ENCODE measurements around the gene NCOA1.
"Not testable (repeated sequence)": the region's sequence is repeated elsewhere in the genome, so short reads cannot be mapped to it uniquely, and the experiment has no call there.

Gene NCOA1

DNA sequence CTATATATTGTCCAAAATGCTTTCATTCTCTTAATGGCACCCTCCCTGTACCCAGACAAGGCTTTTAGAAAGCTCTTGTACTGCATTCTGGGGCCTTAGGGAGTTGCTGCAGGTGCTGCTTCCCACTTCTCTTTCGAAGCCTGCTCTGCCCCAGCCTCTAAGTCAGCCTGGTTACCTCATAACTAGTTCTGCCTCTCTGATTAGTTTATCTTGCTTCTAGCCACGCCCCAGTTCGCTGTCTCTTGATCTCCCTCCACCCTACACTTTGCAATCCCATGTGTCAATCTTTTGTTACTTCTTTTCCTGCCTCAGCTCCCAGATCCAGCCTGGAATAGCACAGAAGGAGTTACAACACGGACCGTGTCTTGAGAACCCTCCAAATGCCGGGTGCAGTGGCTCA is 13.8 kb upstream of the NCOA1 start:
- DNase-seq: no peak

DNA sequence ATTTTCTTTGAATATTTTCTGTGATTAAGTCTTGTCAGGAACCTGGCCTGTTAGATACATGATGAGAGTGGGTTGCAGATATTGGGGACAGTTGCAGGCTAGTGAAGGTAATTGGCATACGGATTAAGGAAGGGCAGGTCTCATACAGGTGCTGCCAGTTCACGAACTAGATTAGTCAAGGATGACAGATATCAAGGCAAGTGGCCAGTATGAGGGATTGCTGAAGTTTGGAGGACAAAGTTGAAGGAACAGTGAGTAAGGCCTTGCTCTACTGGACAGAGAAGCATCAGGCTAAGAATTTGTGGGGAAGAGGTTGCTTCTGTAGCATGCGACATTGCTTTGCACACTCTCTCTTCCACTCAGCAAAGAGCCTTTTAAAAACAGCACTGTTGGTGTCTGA is 12.8 kb upstream of the NCOA1 start:
- DNase-seq: no peak

DNA sequence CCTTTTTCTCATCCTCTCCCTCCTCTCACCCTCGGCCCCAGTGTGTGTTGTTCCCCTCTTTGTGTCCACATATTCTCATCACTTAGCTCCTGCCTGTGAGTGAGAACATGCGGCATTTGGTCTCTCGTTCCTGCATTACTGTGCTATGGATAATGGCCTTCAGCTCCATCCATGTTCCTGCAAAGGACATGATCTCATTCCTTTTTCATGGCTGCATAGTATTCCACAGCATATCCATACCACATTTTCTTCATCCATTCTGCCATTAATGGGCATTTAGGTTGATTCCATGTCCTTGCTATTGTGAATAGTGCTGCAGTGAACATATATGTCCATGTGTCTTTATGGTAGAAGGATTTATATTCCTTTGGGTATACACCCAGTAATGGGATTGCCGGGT is 10.8 kb upstream of the NCOA1 start:
- DNase-seq: no peak

DNA sequence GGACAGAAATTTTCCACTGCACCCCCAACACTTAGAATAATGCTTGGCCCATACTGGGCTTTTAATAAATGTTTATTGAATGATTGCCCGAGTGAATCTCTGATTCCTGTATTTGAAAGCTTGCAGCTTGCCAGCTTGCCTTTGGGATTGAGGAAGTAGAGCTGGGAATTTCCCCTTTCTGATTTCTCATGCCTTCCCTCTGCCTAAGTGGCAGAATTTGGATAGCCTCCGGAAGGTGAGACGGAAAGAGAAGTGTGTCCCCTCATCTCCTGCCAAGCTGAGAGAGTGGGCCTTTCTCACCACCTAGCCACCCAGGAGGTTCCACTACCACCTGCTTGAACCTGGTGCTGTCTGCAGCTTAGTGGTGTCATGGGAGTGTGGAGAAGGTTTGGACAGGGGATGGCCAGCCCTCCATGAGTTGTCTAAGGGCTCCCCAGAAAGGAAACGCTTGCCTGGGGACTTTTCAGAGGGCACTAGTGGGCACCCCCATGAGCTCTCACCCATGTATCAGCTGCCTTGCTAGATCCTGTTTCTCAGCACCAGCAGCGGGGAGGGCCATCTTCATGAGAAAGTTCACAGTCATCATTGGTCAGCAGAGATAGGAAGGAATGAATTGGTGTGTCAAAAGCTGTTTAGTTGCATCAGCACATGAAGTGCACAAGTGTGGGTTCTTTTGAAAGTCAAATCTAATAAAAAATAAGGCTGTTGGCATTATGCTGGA is 8.6 kb upstream of the NCOA1 start:
- DNase-seq: no peak

DNA sequence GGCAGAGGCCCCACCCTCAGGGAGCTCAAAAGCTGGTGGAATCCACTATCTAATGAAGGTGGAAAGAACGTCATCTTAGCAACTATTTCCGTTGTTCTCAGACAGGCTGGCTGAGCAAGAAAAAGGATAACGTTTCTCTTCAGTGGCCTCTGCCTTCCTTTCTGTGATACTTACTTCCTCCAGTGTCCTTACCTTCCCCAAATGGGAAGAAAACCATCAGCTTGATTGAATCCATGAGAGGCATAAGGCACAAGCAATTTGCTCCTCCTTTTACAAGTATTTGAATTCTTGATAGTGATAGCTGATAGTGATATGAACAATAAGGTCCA is 8.1 kb upstream of the NCOA1 start:
- DNase-seq: no peak

DNA sequence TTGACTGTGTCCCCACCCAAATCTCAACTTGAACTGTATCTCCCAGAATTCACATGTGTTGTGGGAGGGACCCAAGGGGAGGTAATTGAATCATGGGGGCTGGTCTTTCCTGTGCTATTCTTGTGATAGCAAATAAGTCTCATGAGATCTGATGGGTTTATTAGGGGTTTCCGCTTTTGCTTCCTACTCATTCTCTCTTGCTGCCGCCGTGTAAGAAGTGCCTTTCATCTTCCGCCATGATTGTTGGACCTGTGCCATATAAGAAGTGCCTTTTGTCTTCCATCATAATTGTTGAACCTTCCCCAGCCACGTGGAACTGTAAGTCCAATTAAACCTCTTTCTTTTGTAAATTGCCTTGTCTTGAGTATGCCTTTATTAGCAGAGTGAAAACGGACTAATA is 6.4 kb upstream of the NCOA1 start:
- not testable (repeated sequence) for DNase-seq

DNA sequence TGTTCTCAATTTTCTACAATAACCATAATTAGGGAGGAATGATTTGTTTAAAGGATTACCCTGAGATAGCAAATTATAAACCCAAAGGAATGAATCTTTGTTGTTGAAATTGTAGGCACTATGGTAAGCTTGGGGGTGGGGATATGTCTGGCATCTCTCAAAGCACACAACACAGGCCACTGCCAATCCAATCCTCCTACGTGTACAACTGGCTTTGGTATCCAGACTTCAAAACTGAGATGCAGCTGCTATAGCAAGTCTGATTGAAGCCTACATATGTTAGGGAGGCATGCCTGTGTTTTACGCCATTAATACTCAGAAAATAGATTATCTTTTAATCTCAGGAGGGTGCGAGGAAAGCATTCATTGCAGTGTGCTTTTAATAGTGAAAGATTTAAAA is 5.9 kb upstream of the NCOA1 start:
- no peak for DNase-seq

DNA sequence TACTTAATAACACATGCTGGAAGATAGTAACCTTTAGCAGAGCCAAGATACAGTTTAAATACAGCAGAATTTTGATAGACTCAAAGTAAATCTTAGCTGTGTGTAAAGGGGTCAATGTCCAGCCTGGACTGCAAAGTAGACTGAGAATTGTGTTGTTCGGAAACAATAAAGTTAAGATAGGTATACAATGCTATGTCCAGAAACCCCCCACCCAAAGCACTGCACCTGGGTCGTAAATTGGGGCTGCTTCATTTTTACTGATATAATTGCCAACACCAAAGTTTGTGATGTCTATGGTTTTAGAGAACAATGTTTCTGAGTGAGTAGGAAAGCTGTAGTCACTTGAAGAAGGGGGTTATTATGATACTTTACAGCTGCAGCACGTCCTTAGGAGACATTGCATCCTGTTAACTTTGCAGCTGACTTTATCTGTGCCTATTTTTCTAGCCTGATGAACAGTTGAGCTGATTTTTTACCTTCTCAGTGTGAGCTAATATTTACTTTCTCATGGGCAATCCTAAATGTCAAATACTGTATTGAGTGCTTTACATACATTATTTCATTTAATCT is 4.3 kb upstream of the NCOA1 start:
- no peak for DNase-seq

DNA sequence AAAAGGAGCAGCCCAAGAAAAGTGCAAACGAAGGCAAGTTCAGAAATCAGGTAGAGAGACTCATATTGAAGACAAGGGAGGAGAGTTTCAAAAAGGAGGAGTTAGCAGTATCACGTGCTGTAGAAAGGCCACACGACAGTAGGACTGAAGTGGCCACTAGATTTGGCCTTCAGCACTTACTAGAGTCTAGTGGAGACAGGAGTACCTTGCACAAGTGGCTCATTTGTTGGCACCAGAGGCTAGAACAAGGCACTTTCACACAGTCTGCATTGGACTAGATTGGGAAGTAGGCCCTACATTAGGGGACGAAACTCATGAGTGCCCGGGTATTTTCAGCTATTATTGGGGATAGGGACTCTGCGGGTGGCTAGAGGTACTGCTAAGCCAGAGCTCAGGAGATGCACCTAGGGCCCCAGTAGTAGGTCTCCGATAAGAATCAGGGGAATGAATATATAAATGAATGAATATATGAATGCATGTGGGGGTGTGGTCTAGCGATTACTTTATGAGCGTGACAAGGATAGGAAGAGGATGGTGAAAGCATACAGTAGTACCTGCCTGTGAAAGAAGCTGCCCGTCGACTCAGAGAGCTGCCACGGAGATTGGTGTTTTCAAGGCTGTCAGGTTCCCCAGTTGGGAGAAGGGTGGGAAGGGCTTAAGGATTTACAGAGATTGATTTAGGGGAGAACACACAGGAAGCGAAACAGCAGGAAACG is 1.4 kb upstream of the NCOA1 start:
- DNase-seq: no peak

DNA sequence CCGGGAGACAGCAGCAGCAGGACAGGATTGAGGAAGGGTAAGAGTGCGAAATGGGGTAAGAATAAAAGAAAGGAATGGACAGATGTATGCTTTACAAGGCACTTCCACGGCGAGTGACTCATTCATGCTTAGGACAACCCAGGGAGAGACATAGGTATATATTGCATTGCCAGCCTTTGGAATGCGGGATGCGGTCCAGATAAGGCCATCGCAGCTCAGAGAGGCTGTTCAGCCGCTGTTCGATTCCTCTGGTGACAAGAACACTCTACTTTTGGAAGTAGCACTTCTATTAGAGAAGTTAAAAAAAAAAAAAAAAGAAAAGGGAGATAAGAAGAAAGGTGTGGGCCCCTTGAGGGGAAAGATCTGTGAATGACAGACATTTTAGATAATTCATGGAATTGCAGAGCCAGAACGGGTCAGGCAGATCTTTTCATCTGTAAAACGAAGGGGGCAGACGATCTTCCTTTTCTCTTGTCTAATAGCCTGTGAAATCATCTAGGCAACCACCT is 819 bp upstream of the NCOA1 start:
- peak; percentile 34 for DNase-seq

DNA sequence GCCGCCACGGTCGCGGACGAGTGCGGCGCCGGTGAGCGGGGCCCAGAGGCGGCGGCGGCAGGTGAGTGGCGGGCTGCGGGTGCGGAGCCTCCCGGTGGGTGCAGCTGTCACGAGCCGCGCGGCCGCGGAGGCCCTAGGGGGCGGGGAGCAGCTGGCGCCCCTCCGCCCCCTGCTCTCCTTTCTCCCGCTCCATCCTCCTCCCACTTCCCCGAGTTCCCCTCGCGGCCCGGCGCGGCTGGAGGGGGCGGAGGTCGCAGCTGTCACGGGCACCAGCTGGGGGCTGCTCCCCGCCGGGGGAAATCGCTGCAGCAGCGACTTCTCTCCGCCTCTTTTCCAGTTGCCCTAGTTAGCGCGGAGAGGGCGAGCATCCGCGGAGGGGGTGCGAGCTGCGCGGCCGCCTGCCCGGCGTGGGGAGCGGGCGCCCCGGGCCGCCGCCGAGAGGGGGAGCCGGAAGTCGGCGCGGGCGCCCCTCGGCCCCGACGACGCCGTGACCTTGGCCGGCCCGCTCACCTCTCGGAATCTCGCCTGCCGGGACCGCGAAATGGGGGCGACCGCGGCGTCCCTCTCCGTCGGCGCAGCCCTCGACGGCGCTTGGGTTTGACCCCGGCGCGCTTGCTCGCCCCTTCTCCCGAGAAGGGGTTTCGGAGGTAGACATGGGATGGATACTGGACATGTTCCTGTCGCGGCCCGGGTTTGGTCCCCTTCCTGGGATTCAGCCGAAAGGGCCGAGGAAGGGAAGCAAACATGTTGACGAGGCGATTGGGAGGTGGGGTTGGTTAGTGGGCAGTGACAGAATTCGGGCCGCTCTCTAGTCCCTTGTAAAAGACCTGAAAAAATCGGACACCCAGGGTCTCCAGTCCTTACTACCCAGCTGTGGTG is 727 bp downstream of the NCOA1 start:
- DNase-seq: peak; percentile 51

DNA sequence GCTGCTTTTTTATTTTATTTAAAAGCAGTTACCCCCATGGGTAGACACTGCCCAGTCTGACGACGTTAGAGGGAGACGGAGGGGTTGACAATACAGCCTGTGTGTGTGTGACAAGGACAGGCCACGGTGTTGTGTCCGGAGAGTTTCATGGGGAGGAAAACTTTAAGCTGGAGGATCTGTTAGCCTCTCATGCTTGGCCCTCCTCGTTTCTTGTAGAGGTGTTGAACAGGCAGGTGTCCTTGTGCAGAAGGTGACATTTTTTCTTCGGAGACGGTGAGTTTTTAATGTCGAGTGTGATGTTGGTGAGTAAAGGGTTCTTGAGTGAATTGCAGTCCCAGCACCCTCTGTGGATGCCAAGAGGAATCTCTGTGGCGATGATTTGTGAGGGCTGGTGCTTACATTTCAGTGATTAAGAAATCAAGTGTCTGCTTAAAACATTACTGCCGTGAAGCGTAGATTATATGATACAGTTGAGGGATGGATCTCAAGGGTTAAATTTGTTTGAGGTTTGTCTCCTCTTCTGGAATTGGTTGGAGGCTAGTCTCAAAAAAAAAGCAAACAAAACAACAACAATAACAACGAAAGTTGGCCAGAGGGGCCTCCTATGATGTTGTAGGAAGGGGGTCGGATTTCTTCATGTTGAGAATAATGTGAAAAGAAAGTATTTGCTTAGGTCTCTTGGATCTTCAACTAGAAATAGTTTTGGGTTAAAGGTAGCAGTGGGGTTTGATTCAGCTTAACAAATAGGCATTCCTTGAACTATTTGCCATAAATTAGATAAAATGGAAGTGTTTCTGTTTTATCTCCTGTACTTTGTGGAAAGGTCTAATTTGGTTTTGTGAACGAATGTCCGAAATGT is 1.6 kb downstream of the NCOA1 start:
- DNase-seq: no peak

DNA sequence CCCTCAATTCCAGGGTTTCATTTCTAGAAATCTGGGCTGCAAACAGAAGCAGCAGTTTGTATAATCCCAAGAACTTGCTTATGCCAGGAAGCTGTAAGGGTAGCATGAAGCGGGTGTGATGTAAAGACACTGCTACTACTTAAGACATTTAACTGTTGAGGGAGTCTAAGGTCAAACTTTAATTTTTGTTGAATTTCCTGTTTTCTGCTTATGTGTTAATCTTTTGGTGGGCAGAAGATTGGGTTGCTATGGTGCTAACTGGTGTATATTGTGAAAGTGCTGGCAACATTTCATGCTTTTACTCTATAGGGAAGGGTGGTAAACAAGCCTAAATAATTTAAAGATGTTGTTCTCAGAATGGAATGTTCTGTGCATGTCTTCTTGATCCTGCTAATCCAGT is 2.7 kb downstream of the NCOA1 start:
- no peak for DNase-seq

DNA sequence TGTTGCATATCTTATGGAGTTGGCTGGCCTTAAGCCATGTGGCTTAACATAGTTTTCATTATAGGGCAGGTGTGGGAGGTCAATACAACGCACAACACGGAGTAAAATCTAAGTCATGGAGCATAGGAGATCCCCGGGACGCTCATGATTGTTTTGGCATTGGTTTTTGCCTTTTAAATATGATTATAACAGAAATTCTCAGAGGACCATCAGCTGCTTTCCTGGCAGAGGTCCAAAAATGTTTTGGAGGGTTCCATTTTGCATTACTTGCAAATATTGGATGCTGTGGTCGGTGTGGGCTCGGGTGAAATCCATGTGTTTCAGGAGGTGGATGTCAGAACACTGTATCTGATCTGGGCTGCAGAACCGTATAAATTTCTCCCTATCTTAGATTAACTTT is 3.4 kb downstream of the NCOA1 start:
- DNase-seq: no peak

DNA sequence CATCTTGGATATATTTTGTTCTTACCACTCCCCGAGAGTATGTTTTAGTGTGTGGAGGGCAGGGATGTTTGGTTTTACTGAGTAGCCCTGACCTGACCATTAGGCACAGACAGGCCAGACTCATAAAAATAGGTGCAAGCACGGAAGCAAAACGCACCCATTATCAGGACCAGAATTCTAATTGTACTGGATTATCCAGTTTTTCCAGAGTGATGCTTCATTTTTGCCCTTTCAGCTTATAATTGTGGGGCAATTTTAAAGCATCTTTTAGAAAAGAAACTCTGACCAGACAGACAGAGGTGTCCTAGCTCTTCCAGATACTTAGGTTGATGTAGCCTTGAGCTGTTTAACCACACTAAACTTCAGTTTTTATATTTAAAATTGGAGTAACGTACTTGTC is 4.4 kb downstream of the NCOA1 start:
- DNase-seq: no peak

DNA sequence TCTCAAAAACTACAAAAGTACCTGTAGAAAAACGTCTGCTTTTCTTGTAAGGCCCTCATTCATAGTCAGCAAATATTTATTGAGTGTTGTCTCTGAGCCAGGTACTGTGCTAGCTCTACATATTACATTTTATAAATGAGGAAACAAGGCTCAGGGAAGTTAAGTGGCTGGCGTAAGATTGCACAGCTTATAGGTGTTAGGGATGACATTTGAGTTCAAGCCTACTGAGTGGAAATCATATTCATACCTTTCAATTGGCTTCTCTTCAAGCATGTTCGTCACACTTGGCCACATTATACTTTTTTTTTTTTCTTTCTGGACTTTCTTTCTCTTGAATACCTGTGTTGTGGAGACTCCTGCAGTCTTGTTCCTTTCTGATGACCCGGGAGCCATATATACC is 5.9 kb downstream of the NCOA1 start:
- DNase-seq: no peak

DNA sequence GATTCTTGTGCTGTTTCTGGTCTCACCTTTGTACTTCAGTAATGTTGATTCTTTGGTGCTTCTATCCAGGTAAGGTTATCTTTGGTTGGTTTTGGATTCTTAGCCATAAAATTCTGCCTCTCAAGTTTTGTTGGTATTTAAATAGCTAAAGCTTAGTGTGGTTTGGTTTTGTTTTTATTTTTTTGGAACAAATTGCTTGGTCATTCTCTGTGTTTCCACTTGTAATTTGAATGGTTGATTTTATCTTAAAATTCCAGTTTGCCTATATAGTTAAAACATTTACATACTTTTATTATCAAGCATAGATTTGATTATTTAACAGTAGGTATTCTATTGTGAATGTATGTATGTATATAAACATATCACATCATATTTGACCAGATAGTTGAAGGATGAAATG is 6.6 kb downstream of the NCOA1 start:
- DNase-seq: no peak

DNA sequence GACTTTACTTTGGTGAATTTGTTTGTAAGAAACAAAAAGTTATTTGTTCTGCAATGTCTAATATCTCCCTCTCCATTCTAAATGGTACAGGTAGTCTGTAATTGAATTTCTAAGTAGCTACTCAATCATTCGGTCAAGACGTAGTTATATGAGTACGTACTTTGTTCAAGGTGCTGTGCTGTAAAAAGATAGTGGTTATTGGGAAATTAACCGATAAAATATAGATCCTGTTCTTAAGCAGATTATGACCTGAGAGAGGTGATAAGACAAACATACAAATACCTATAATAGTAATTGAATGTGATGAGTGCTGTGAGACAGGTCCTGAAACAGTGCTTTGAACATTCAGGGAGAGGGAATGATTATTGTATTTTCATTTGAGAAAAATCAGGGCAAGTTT is 7.1 kb downstream of the NCOA1 start:
- DNase-seq: no peak

DNA sequence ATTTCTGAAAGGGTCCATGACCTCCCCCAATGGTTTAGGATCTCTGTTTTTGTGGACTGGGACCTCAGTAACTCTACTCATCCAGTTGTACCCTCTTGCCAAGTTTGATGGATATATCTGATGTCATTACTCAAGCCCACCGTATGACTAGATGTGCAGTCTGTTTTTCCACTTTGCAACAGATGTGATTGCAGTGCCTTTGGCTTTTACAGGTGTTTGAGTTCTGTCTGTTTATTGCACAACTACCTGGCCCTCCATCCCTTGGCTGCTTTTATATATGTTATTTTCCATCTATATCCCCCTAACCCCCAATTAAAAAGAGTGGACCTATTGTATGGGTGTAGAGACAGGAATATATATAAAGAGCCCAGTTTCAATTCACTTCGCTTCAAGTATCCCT is 10.8 kb downstream of the NCOA1 start:
- DNase-seq: no peak

DNA sequence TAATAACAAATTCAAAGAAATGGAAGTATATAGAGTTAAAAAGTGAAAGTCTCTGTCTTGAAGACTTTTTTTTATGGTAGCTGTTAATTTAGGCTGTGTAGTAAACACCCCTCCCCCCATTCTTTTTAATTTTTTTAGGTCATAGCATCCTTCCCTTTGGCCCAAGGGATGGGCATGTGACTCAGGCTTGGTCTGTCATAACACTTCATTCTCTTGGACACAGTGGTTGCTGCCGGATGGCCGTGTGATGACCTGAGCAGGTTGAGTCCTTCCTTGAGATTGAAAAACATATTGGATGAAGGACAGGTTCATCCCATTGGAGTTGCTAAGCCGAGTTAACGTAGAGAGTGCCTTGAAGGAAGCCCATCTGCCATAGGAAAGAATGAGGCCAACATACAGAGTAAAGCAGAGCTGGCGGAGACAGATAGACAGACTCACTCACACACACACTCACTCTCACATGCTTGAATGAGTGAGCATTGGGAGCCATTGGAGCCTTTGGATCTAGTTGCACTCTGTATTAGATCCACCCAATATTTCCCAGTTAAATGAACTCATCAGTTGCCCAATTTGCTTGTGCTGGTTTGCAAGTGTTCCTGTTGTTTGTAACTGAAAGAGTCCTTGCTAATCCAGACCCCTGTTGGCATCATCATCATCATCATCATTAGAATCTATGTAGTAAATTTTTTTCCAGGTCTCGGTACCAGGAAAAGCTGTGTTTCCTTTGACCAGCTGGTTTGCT is 14.7 kb downstream of the NCOA1 start:
- DNase-seq: no peak

DNA sequence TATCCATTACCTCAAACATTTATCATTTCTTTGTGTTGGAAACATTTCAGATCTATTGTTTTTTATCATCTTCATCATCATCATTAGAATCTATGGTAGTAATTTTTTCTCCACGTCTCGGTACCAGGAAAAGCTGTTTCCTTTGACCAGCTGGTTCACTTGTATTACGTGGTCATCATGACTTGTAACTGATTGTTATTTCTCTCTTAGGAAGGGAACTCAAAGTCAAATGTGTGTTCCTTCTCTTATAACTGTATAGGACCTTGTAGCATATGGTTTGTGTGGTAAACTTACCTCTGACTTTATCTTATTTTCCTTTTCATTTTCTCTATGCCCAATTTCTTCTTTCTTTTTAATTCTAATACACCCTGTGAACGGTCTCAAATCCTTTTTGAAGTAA is 16.5 kb downstream of the NCOA1 start:
- no peak for DNase-seq

DNA sequence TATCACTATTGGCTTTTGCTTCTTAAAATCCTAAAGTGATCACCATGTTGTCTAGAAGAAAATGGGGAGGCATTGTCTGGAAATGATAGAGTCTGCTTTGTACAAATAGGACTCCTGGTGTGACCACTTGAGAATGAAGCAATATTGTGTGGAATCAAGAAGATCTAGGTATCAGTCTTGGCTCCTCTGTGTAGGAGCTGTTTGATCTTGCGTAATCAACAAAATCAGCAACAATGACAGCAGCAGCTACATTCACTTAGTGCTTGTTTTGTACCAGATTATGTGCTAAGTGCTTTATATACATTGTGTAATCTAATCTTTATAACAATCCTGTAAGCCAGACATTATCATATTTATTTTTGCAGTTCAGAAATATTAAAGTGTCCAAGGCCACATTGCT is 17.8 kb downstream of the NCOA1 start:
- DNase-seq: no peak

Data from NCI-H1105 treated with DMSO at 0.1 percent for 48 hours (cell line).